AG04449 (cell line): ENCODE results near the gene COL1A2.

Experiments used
- CTCF ChIA-PET: fragments of 350-600 bp; formaldehyde crosslinking; extraction: SDS; loops from one replicate; lab custom pipeline; 2021; ENCODE audit warnings: antibody characterized with exemption; lab: Yijun Ruan, JAX
- POLR2A ChIA-PET: fragments of 400-600, 350-600 bp; formaldehyde crosslinking; extraction: SDS; loops from one replicate; lab custom pipeline; 2020; ENCODE audit warnings: antibody characterized with exemption, inconsistent platforms; lab: Yijun Ruan, JAX
- DNase-seq: peaks from one replicate; pipeline ENCODE4 v3.0.0-alpha.2; 2010; ENCODE audit warnings: low read depth, low spot score
- H3K4me3 ChIP-seq: 2 replicates; pipeline ENCODE4 v1.5.1; 2011; ENCODE audit warnings: low read depth, mild to moderate bottlenecking, control low read depth, low read length
- TF ChIP-seq, protein P1 (sequence below): IDR thresholded peaks from one replicate; pipeline ENCODE4 v1.5.1; 2011; ENCODE audit warnings: mild to moderate bottlenecking, moderate library complexity, low read length, control low read depth, inconsistent platforms; ENCODE audit not compliant: insufficient read depth; ENCODE audit errors: missing control alignments

COL1A2 gene

DNA sequence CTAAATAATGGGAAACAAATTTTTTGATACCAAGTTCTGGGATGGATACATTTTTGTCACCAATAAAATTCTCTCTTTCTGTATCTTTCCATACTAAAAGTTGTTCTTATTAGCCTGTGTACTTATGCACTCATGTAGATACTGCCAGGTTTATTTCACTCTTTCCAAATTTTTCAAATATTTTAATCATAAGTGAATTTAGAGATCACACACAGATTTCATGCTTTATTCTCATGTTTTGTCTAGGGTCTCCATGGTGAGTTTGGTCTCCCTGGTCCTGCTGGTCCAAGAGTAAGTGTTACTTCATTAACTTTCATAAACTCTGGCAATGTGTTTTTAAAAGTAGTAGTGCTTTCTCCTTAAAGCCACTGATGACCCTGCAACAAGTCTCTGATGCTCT, 20.3 kb downstream of the COL1A2 start:
- ChIA-PET POLR2A (interaction anchor here (0.8 to 6.6 kb wide), 7 partner anchors 9 to 118 kb away, joined by 3 to 57 read pairs (median 6); no protein-coding TSS in a partner anchor), CTCF (interaction anchor here (1.0 to 1.6 kb wide), 3 partner anchors 115 to 126 kb away, joined by 4 to 5 read pairs (median 4); no protein-coding TSS in a partner anchor)
- H3K4me3 ChIP-seq, result no peak overlapping the region
- TF ChIP-seq, protein P1, sequence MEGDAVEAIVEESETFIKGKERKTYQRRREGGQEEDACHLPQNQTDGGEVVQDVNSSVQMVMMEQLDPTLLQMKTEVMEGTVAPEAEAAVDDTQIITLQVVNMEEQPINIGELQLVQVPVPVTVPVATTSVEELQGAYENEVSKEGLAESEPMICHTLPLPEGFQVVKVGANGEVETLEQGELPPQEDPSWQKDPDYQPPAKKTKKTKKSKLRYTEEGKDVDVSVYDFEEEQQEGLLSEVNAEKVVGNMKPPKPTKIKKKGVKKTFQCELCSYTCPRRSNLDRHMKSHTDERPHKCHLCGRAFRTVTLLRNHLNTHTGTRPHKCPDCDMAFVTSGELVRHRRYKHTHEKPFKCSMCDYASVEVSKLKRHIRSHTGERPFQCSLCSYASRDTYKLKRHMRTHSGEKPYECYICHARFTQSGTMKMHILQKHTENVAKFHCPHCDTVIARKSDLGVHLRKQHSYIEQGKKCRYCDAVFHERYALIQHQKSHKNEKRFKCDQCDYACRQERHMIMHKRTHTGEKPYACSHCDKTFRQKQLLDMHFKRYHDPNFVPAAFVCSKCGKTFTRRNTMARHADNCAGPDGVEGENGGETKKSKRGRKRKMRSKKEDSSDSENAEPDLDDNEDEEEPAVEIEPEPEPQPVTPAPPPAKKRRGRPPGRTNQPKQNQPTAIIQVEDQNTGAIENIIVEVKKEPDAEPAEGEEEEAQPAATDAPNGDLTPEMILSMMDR, result no peak
- DNase-seq, result no peak

DNA sequence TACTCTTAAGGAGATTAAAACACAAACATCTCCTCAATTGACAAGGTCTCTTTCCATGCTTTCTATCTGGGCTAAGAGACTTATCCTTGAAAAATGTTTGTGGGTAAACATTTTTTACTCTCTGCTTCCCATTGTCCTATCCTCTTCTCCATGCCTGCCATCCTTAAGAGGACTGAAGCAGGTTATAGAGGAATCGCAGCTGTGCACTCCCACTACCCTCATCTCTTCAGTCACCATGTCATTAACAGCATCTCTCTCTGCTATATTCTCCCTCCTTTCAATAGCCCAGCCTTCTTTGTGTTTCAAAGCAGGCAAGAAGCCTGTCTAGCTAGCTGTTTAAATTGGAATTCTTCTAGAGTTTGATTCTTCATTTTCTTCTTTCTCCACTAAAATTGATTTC, 22.6 kb downstream of the COL1A2 start:
- H3K4me3 ChIP-seq, result no peak overlapping the region
- DNase-seq, result no peak
- TF ChIP-seq, protein P1, result no peak
- ChIA-PET POLR2A (interaction anchor here (1.2 to 6.6 kb wide), 5 partner anchors 7 to 128 kb away, joined by 3 to 57 read pairs (median 7); no protein-coding TSS in a partner anchor), CTCF (interaction anchor here (1.6 to 2.9 kb wide), 2 partner anchors 10 to 122 kb away, joined by 5 to 18 read pairs; no protein-coding TSS in a partner anchor)

DNA sequence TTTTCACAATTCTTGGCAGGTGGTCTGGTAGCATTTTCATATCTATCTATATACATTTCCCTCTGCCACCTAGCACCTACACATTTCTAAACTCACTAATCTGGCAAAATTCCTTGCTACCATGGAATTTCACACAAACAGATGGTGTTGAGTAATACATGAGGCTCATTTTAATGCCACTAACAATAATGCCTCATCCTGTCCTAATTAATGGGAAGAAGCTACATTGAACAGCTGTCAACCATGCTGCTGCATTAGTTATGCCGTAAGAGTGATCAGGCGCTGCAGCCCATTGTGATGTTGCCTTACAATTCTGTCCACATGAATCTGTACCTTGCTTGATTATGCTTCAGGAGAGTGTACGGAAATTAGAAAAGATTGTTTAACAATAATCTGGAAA, 23.2 kb downstream of the COL1A2 start:
- TF ChIP-seq, protein P1, result no peak
- POLR2A ChIA-PET, result interaction anchor here (1.2 to 6.6 kb wide), 6 partner anchors 8 to 129 kb away, joined by 3 to 57 read pairs (median 8); no protein-coding TSS in a partner anchor

DNA sequence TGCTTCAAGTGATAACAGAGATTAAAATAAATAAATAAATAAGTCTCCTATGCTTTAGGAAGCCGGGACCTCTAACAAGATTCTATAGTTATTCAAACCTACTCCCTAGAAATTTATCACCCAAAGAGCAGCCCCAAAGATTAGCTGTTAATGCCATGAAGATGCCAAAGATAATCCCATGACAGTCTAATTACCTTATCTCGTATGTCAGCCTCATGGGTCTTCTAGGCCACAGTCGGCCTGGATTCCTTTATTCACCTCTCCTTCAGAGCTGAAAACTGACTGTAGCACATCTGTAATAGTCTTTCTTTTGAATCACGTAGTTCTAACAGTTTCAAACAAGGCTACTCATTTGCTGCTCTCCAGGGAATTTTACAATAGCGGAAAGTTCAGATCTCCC, 24.2 kb downstream of the COL1A2 start:
- ChIA-PET CTCF (interaction anchor here (0.8 to 2.9 kb wide), 4 partner anchors 17 to 126 kb away, joined by 3 to 18 read pairs (median 4); no protein-coding TSS in a partner anchor), POLR2A (interaction anchor here (1.2 to 6.6 kb wide), 7 partner anchors 8 to 130 kb away, joined by 3 to 57 read pairs (median 8); partner anchors contain the start of gene COL1A2)
- no peak overlapping the region for H3K4me3 ChIP-seq
- TF ChIP-seq, protein P1, result no peak
- DNase-seq, result no peak

More for the DNA sequence above, 23.2 kb downstream of the COL1A2 start:
- no peak overlapping the region for H3K4me3 ChIP-seq
- no peak for DNase-seq
- CTCF ChIA-PET, result interaction anchor here (0.8 to 2.9 kb wide), 4 partner anchors 18 to 125 kb away, joined by 3 to 18 read pairs (median 4); no protein-coding TSS in a partner anchor

DNA sequence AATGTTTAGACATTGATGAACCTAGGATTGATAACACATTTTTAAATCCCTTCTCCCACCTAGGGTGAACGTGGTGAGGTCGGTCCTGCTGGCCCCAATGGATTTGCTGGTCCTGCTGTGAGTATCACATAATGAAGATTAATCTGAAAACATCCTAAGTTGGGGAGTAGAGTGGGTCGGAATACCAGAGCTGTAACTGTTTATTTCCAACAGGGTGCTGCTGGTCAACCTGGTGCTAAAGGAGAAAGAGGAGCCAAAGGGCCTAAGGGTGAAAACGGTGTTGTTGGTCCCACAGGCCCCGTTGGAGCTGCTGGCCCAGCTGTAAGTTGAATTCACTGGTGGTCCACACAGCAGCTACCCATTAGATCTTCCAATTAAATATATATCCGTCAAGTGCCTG, 25.6 kb downstream of the COL1A2 start:
- POLR2A ChIA-PET, result interaction anchor here (1.0 to 6.6 kb wide), 7 partner anchors 9 to 131 kb away, joined by 3 to 57 read pairs (median 4); partner anchors contain the start of gene COL1A2
- CTCF ChIA-PET, result interaction anchor here (1.0 to 2.7 kb wide), 2 partner anchors 125 to 132 kb away, joined by 4 to 12 read pairs; no protein-coding TSS in a partner anchor
- no peak overlapping the region for H3K4me3 ChIP-seq
- TF ChIP-seq, protein P1, result no peak
- no peak for DNase-seq

DNA sequence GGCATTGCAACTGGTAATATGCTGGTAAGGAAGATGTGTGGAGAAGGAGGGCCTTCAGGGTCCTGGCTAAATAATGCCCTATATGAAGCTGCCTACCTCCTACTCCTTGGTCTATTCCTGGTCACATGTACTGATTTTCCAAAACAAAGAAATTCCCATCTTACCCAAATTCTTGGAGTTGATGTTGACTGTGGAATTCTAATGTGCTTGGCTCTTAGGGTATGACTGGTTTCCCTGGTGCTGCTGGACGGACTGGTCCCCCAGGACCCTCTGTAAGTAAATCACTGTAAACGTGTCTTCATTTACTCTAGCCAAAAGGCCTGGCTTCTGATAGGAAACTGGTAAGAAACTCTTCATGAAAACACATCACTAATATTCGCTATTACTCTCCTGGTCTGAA, 27.0 kb downstream of the COL1A2 start:
- ChIA-PET POLR2A (interaction anchor here (1.1 to 4.6 kb wide), 3 partner anchors 11 to 133 kb away, joined by 3 to 23 read pairs (median 5); no protein-coding TSS in a partner anchor), CTCF (interaction anchor here (0.7 to 2.7 kb wide), 3 partner anchors 13 to 133 kb away, joined by 3 to 12 read pairs (median 3); no protein-coding TSS in a partner anchor)
- TF ChIP-seq, protein P1, result no peak
- H3K4me3 ChIP-seq, result no peak overlapping the region
- no peak for DNase-seq
